Activated T-helper 1 cell treated with Interleukin-2 at 50 U/mL for 16 hours (primary cell): ENCODE results near the gene TRIM66.

Experiments
- DNase-seq: peaks from one replicate; pipeline ENCODE4 v3.0.0-alpha.2; 2020; ENCODE audit warnings: low read depth

TRIM66 gene

DNA sequence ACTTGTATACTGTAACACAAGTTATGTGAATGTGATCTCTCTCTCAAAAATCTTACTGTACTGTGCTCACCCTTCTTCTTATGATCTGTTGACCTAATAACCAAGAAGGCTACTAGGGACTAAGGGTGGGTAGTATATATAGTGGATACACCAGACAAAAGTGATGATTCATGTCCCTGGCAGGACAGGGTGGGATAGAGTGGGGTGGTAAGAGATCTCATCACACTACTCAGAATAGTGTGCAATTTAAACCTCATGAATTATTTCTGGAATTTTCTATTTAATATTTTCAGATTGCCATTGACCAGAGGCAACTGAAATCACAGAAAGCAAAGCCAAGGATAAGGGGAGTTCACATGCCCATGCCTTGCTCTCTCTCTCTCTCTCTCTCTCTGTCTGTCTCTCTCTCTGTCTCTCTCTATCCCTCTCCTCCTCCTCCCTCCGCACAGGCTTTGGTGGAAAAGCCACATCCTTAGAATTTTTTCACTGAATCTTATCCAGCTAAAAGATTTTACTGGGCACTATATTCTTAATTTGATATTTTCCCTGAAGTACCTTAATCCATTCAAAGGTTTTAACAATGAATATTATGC is 76.4 kb downstream of the TRIM66 start:
- DNase-seq, result no peak

DNA sequence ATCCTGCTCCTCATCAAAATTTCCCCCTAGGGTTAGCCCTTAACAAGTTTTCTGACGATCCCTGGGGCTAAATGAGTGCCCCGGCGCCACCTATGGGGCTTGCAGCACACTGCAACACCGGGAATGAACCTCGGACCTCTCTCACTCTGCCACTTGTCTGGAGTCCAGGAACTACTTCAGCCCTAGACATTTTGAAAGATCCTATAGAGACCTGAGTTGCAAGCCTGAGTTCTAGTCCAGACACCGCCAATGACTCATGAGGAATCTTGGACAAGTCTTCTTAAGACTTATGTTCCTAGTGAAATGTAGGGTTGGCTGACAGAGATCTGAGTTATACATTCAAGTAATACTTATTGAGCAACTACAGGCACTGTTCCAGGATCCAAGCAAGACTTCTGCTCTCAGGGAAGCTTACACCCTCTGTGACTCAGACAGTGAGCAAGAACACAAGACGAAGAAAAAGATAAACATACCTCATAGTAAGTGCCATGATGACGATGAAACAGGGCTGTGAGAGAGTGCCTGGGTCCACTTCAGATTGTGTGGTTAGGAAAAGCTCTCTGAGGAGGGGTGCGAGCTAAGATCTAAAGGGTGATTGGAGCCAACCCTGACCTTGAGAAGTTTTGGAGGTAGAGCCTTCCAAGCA is 78.3 kb downstream of the TRIM66 start:
- DNase-seq, result no peak

DNA sequence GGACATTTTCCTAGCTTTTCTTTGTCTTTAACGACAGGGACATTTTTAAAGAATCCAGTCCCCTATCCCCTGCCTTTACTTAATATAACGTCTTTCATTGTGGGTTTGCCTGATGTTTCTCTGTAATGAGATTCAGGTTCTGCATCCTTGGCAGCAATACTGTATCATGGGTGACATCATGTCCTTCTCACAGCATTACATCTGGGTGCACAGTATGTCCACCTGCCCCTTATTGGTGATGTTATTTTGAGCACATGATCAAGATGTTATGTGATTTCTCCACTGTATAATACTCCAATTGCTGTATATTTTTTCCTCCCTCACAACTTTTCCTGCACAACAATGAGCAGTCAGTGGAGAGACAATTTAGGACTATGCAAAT is 78.8 kb downstream of the TRIM66 start:
- no peak for DNase-seq

DNA sequence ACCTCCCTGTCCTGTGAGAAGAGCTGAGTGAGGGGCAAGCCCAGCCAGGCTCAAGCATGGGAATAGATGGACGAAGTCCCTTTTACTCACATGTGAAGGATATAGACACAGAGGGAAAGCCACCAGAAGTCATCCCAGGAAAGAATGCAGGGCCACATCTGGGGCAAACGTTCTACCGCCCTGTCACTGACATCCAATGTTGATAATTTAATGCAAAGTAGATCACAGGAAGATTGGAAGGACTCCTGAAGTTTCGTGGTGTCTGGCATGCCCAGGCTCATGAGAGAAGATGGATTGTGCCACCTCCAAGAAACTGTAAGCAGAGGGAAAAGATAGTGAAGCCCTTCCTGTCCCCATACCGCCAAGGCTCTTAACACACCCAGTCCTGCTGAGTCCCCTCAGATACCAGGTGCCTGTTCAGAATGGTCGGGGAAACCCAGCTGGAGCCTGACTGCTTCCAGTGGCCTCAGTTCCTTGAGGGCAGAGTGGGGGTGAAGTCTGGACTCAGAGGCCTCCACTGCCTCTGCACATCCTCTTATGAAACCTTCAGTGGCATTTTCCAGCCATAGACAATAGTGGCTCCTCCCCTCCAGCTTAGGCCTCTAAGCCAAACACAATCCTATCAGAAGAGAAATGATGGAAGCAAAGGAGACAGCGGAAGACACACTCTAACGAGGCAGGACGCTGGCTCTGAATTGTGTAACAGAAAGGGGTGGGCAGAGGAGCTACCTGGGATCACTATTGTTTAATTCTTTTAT is 80.9 kb downstream of the TRIM66 start:
- DNase-seq, result no peak

DNA sequence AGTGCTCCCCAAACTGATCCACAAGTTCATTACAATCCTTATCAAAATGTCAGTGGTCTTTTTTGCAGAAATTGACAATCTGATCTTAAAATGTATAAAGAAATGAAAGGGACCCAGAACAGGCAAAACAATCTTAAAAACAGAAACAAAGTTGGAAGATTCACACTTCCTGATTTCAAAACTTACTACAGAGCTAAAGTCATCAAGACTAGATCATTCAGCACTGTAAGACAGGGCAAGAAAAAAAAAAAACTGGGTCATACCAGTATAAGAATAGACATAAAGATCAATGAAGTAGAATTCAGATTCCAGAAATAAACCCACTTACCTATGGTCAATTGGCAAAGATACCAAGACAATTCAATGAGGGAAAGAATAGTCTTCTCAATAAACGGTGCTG is 84.0 kb downstream of the TRIM66 start:
- DNase-seq, result no peak

DNA sequence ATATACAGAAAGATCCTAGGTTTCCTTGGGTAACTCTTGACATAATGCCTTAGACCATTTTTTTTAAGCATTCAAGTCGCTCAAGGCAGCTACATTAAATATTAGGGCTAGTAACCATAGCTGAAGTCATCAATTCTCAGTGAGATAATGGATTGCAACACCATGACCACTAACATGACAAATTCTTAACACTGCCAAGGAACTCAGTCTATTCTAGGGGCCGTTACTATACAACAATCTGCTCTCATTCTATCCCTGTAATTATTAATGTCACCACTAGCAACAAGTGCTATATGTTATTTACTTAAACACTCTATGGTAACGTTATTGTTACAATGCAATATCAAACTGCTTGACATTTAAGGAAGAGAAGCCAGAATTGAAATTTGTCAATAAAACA is 85.3 kb downstream of the TRIM66 start:
- no peak for DNase-seq

DNA sequence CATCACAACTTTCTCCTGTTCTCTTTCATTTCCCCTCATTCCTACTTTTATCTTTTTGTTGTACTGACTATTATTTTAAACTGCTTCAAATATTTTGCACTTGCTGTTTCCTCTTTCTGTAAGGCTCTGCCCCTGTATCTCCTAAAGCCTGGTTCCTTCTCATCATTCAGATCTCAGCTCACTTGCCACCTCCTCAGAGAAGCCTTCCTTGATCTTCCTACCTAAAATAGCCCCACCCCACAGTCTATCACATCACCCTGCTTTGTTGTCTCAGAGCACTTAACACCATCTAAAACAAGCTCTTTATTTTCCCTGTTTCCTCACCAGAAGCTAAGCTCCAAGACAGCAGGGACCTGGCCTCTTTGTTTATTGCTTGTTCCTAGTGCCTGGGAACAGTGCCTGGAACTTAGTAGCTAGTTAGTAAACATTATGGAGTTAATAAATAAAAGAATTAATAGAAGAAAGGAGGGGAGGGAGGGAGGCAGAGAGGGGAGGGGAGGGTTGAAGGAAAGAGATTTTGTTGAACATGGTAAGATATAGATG is 85.9 kb downstream of the TRIM66 start:
- DNase-seq, result no peak

DNA sequence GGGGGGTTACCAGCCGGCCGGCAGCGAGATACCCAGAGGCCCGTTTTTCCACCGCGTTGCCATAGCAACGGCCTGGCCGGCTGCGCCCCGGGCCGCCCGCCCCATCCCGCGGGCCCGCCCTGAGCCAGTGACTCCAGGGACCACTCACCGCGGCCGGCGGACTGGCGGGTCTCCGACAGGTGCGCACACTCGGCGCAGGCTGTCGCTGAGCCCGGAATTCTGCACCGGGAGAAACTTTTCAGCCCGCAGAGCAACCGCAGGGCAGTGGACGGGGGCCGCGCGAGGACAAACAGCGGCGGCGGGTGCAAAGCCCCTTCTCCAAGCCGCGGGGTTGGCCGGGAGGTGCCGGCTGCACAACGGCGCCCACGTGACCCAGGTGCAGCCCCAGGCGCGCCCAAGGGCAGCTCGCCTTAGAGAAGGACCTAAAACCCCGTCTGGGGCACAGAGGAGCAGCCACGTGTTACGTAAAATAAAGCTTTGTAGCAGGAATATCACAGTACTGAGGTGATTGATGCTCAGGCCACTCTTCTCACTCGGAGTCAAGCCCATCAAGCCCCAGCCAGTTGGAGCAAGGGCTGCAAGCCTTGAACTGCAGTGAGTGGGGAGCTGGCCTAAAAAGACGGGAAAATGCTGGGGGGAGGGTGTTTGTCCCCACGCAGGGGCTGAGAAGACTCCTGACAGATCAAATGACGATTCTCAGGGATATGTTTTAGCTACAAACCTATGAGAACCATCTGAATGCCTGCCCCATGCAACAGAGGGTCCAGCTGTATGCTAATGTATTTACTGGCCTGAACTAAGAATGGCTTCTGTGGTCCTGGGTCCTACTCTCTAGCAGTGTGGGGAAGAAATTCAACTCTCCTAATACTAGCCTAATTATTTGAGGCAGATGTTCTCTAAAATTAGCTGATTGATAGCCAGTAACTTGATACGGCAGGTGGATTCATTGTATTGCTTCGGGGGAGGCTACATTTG is 88.2 kb downstream of the TRIM66 start, which contains the start of gene STK33:
Gene STK33, minus strand, starts transcription at position 294 of the 975 bp plus-strand sequence. CDS start 119,323 bp downstream, outside the sequence.
- DNase-seq, result no peak

DNA sequence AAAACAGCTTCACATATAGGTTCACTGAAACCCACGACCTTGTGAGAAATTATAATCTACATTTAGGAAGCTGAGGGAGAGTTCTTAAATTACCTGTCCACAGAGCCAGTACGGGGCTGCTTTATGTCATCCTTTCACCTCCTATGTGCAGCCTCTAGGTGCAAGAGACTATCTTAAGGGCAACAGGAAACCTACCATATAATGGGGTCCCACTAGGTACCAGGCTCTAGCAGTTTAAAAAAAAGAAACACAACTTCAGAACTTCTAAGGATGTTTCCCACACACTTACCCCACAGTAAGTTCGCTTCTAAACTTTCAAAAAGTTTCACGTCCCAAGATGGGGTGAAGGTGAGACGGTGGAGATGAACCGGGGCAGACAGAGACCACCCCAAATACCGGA is 89.0 kb downstream of the TRIM66 start:
- DNase-seq, result no peak

DNA sequence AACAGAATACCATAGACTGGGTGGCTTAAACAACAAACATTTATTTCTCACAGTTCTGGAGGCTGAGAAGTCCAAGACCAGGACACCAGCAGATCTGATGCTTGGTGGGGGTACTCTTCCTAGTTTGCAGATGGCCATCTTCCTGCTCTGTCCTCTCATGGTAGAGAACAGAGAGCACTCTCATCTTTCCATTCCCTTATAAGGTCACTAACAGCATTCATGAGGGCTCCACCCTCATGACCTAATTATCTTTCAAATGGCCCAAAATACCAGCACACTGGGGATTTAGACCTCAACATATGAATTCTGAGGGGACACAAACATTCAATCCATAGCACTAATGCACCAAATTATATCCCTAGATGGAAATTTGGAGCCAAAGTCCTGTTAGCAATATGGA is 94.5 kb downstream of the TRIM66 start:
- no peak for DNase-seq

DNA sequence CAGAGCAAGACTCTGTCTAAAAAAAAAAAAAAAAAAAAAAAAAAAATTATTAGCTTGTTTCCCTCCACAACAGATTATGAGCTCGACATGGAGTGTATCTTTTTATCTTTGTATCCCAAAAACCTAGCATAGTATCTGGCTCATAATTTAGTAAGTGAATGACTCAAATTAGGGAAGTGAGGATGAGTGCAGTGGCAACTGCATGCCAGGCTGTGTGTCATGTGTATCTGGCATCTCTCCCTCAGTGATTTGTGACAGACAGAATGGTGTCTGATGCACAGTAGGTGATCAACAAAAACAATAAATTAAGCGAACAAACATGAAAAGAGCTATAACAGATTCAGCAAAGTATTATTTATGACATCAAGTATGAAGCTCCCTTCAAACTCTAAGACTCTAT is 95.7 kb downstream of the TRIM66 start:
- no peak for DNase-seq

DNA sequence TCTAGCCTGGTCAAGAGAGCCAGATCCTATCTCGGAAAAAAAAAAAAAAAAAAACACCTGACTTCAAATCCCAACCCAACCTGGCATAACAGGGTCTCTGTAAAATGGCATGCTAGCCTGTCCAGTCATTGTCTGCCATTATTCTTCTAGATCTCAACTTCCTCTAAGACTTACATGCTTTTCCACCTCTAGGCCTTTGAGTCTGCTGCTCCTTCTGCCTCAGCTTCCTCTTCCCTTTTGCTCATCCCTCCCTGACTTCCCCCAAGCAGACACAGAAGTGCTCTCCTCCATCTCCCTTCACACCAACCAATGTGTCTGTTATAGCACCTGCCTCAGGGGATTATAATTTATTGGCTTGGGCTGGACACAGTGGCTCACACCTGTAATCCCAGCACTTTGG is 96.3 kb downstream of the TRIM66 start:
- no peak for DNase-seq

DNA sequence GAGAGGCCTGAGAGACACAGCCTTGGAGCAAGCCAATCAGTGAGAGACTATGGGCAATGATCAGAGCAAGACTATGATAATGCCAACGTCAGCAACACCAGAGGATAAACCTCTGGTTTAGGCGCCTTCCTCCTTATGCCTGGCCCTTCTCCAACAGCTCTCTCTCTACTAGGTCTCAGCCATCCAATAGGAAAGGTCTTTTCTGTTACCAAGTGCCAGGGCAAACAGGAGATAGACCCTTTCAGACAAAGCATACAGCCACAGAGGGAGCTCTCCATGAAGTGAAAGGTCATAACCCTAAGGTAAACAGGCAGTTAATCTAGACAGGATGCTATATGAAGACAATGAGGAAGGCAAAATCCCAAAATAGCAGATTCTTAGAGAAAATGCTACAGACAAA is 98.0 kb downstream of the TRIM66 start:
- DNase-seq, result no peak

DNA sequence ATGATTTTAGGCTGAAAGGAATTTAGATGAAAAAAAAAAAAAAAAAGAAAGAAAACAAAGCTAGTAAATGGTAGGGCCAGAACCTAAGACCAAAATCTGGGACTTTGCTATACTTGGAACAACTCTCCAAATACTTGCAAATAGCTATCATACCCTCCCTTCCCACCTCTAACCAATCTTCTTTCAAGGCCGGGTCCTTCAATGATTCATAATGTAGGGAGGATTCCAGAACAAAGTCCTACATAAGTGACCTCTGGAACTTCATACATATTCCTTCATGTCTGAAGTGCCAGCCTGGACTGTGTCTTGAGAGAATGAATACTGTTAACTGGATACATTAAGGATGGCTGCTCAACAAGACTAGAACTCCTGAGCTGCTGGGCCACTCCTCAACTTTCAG is 98.4 kb downstream of the TRIM66 start:
- no peak for DNase-seq

DNA sequence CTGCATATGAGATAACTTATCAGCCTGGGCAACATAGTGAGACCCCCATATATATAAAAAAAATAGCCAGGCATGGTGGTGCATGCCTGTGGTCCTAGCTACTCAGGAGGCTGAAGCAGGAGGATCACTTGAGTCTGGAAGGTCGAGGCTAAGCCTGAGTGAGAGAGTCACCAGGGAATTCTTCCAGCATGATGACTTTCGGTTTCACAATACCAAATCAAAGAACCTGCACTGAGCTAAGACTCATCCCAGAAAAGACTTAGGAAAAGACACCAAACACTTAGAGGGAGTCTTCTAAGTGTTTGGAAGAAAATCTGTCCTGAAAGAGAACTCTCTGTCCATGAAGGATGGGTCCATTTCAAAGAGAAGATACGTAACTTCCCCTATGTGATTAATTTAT is 101.2 kb downstream of the TRIM66 start:
- DNase-seq, result no peak

DNA sequence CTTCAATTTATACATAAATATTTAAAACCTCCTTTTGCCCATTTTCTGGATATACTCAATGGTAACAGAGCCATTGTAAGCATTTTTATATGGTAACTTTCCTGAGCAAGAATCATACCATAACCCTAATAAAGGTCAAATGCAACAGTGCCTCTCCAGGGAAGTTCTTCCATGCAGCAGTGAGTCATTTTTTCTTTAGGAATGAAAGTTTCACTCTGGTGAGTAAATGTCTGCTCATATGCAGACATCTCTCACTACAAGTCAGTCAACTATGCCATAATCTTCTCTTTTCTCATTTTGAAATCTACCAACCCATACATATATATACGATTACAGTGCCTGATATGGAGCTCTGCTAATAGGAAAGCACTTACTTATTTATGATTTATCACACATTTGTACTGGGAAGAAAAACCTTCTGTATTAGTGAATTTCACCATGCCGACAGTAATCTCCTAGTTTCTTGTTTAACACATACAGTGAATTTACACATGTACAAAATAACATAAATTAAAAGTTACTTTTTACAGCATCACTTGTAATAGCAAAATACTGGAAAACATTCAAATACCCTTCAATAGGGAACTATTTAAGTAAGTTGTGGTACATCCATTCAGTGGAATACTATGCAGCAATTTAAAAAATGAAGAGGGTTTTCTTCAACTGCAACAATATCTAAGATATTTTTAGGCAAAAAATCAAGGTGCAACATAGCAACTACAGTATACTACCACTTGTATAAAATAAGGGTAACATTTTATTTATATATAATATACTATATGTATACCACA is 104.5 kb downstream of the TRIM66 start:
- DNase-seq, result no peak

DNA sequence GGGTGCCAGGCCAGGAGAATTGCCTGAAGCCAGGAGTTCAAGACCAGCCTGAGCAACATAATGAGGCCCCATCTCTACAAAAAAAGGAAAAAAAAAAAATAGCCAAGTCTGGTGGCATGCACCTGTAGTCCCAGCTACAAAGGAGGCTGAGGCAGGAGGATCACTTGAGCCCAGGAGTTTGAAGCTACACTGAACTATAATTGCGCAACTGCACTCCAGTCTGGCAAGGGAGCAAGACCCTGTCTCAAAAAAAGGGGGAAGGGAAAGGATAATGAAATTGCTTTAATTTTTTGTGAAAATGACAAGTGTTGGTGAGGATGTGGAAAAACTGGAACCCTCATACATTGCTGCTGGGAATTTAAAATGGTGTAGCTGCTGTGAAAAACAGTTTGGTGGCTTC is 107.7 kb downstream of the TRIM66 start:
- no peak for DNase-seq

DNA sequence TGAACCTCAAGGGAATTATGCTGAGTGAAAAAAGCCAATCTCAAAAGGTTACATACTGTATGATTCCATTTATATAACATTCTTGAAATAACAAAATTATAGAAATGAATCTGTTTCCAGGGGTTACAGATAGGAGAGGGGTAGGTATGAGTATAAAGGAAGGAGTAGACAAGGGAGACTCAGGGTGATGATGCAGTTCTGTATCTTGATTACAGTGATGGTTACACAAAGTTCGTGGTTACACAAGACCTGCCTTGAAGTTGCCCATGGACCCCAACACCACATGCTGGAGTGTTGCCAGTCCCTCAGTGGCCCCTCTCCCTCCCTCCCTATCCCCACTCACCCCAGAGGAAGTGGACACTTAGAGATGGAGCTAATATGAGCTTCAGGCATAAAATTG is 108.7 kb downstream of the TRIM66 start:
- DNase-seq, result no peak

DNA sequence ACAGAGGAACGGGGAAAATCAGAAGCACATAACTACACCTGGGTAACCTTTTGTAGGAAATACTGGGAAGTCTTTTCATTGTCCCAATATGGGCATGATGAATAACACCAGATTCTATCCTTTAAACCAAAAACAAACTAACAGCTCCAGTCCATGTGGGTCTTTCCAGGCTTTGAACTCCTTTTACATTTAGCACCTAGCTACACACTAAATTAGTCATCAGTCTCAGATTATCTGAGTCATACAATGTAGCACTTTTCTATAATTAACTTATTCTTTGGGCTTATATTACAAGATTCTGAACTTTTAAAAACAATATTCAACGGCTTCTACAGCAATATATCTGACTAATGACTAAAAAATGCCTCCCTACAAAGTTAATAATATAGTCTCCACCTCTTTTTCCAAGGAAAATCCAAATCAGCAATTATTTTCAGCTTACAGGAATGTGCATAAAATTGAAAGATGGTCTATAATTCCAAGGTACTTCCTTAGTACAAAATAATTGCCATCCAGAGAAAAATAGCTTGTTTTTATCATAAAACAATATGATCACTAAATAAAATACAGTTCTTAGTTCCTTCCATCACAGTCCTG is 114.8 kb downstream of the TRIM66 start:
- no peak for DNase-seq

DNA sequence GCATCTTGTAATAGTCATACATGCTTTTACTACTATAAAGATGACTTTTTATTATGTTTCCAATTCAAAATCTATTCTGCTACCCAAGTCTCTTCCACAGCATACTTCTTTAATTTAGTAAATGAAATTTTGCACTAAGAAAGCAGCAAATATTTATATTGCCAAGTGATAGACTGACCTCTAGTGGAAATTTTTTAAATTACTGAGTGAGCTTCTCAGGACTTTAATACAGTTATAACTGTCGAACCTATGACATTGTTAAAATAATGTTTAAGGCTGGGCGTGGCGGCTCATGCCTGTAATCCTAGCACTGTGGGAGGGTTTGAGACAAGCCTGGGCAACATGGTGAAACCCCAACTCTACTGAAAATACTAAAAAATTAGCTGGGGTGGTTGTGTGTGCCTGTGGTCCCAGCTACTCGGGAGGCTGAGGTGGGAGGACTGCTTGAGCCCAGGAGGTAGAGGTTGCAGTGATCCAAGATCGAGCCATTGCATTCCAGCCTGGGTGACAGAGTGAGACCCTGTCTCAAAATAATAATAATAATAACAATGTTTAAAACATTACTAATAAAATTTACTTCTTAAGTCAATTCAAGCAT is 115.8 kb downstream of the TRIM66 start:
- DNase-seq, result no peak
